B cell (primary cell): ENCODE measurements around the gene RNF149. TPM values are rescaled to one million over a fixed set of nuclear protein-coding genes. Genes with fewer than 3 reads are reported as not detected.

Experiments
- ATAC-seq: fragments of 200-7000 bp; cut with Tn5 transposase; one replicate; pipeline ENCODE4 v1.10.0; 2021; ENCODE audit warnings: low read depth, mild to moderate bottlenecking, moderate number of reproducible peaks, moderate library complexity
- CTCF ChIA-PET: fragments of 350-600 bp; sonication (Branson Sonifier 250); formaldehyde crosslinking; loops from one replicate; lab custom pipeline; 2021; ENCODE audit warnings: antibody characterized with exemption, inconsistent platforms; lab: Charles Lee
- POLR2A ChIA-PET: fragments of 350-600 bp; sonication (Branson Sonifier 250); formaldehyde crosslinking; loops from one replicate; lab custom pipeline; 2021; ENCODE audit warnings: antibody characterized with exemption; lab: Charles Lee
- DNase-seq: peaks from one replicate; pipeline ENCODE4 v3.0.0; 2013
- H2AFZ ChIP-seq: 2 replicates; pipeline ENCODE4 v1.6.1; 2012; ENCODE audit warnings: mild to moderate bottlenecking, low read depth, low read length; ENCODE audit not compliant: insufficient read depth, poor library complexity, severe bottlenecking
- H3K27ac ChIP-seq, 2 donors: 1 replicate in 1 of 2; 2 replicates in 1 of 2; pipeline ENCODE4 v1.5.1; 2012 to 2013; ENCODE audit warnings: low read length in 2 of 2, mild to moderate bottlenecking in 2 of 2, moderate library complexity in 1 of 2
- H3K27me3 ChIP-seq, 4 experiments: fragments of 200-600 bp in 1 of 4; sonication (generic) in 1 of 4; replicated peaks in 1 of 4; 1 replicate in 2 of 4; 2 replicates in 2 of 4; pipeline versions ENCODE4 v1.6.1 to v1.7.0; 2013 to 2016; ENCODE audit warnings: low read length in 3 of 4, mild to moderate bottlenecking in 2 of 4, mixed read lengths in 1 of 4, moderate library complexity in 1 of 4; ENCODE audit not compliant: insufficient read depth in 4 of 4, control insufficient read depth in 3 of 4; ENCODE audit errors: control extremely low read depth in 1 of 4
- H3K36me3 ChIP-seq, 2 experiments: replicated peaks in 1 of 2; 1 replicate in 1 of 2; 2 replicates in 1 of 2; pipeline versions ENCODE4 v1.6.1 to v1.7.1; 2013; ENCODE audit warnings: low read length in 1 of 2; ENCODE audit not compliant: insufficient read depth in 2 of 2, control insufficient read depth in 1 of 2; ENCODE audit errors: control extremely low read depth in 1 of 2, extremely low read depth in 1 of 2
- H3K4me1 ChIP-seq, 2 donors: fragments of 200-600 bp in 1 of 2; sonication (generic) in 1 of 2; 1 replicate in 1 of 2; 2 replicates in 1 of 2; pipeline versions ENCODE4 v1.5.1 to v1.6.1; 2013 to 2017; ENCODE audit warnings: low read length in 2 of 2; ENCODE audit not compliant: control insufficient read depth in 2 of 2, insufficient read depth in 2 of 2
- H3K4me2 ChIP-seq: replicated peaks from 2 replicates; pipeline ENCODE3; 2012; ENCODE audit warnings: mild to moderate bottlenecking, low read depth, low read length; ENCODE audit not compliant: poor library complexity, severe bottlenecking
- H3K4me3 ChIP-seq, 5 experiments: fragments of 200-600 bp in 1 of 5; sonication (generic) in 1 of 5; 1 replicate in 3 of 5; 2 replicates in 2 of 5; pipeline versions ENCODE4 v1.5.1 to v1.7.0; 2011 to 2016; ENCODE audit warnings: low read length in 4 of 5, mild to moderate bottlenecking in 4 of 5, low read depth in 2 of 5, control low read depth in 1 of 5, moderate library complexity in 1 of 5; ENCODE audit not compliant: insufficient read depth in 1 of 5; ENCODE audit errors: control extremely low read depth in 1 of 5, extremely low read depth in 1 of 5
- H3K79me2 ChIP-seq: fragments of 200-600 bp; sonication (generic); one replicate; pipeline ENCODE4 v1.6.0; 2016; ENCODE audit warnings: low read length; ENCODE audit not compliant: control insufficient read depth, insufficient read depth
- H3K9ac ChIP-seq: fragments of 200-600 bp; sonication (generic); 2 replicates; pipeline ENCODE4 v1.6.1; 2017; ENCODE audit warnings: mild to moderate bottlenecking, low read length, moderate library complexity
- H3K9me3 ChIP-seq, 3 donors: one replicate each; pipeline versions ENCODE4 v1.6.1 to v1.7.1; 2013; ENCODE audit warnings: low read length in 2 of 3; ENCODE audit not compliant: control insufficient read depth in 2 of 3, insufficient read depth in 1 of 3; ENCODE audit errors: control extremely low read depth in 1 of 3
- H4K20me1 ChIP-seq: 2 replicates; pipeline ENCODE4 v1.6.0; 2012; ENCODE audit warnings: mild to moderate bottlenecking, low read length; ENCODE audit not compliant: insufficient read depth, control insufficient read depth, poor library complexity, severe bottlenecking
- H3K27ac Mint-ChIP-seq: one replicate; pipeline ENCODE4 v1.8.0; 2021; ENCODE audit warnings: mixed read lengths
- H3K27me3 Mint-ChIP-seq: one replicate; pipeline ENCODE4 v1.8.0; 2021; ENCODE audit warnings: mixed read lengths
- H3K4me1 Mint-ChIP-seq: one replicate; pipeline ENCODE4 v1.8.0; 2021; ENCODE audit warnings: mixed read lengths
- H3K4me3 Mint-ChIP-seq: one replicate; pipeline ENCODE4 v1.8.0; 2021; ENCODE audit warnings: mixed read lengths
- H3K9me3 Mint-ChIP-seq: one replicate; pipeline ENCODE4 v1.8.0; 2022; ENCODE audit warnings: mixed read lengths; ENCODE audit not compliant: insufficient read depth
- CTCF ChIP-seq: fragments of 200-600 bp; IDR thresholded peaks from one replicate; pipeline ENCODE4 v1.8.0; 2022; ENCODE audit warnings: antibody characterized with exemption, mild to moderate bottlenecking
- EZH2 ChIP-seq: IDR thresholded peaks from 2 replicates; pipeline ENCODE4 v1.6.1; 2012; ENCODE audit warnings: borderline replicate concordance, low read depth, mild to moderate bottlenecking, moderate library complexity, low read length; ENCODE audit not compliant: insufficient read depth, poor library complexity, severe bottlenecking
- WGBS: methylation state at CpG from one replicate; pipeline ENCODE4 v1.1.5; 2013; ENCODE audit warnings: missing lambda C conversion rate; ENCODE audit not compliant: insufficient coverage; 5-methylcytosine and 5-hydroxymethylcytosine counted together
- intact Hi-C: fragments of 100-400 bp; cut with micrococcal nuclease; formaldehyde crosslinking; loops from one replicate; pipeline ENCODE4 v1.10.0; 2022
- polyA plus RNA-seq: library from polyadenylated mRNA; depleted of rRNA; stranded (reverse); fragments of >200 nt; gene quantifications from 2 replicates; pipeline ENCODE4 v1.2.3, GENCODE V29; 2012
- total RNA-seq, 2 donors: library from RNA; stranded (reverse); fragments of 120-200 nt in 1 of 2; gene quantifications; 1 replicate in 1 of 2; 2 replicates in 1 of 2; pipeline versions ENCODE4 v1.2.3 to v1.2.4, GENCODE V29; 2013 to 2022

Gene RNF149
- total and polyA plus RNA-seq, 2 donors (not counting 1 experiment from before 2014, with no cell fraction given): 28.2 to 71.6 TPM

GRCh38 chr2:101355401-101356054 lies 47.0 kb upstream of the RNF149 start:
- H3K27me3 ChIP-seq: no peaks in the 10 kb centered on the region
- ATAC-seq: no peak
- no peak overlapping the region for H3K4me2 ChIP-seq
- no peak for DNase-seq
- H3K4me1 ChIP-seq: no peaks in the 10 kb centered on the region
- ChIA-PET POLR2A (no interaction called here), CTCF (interaction anchor here (1.3 to 1.5 kb wide), 2 partner anchors 13 to 476 kb away, joined by 3 to 8 read pairs; no protein-coding TSS in a partner anchor)
- H3K27ac Mint-ChIP-seq: no peak overlapping the region
- H3K4me3 ChIP-seq: no peak overlapping the region
- no peaks in the 10 kb centered on the region for H3K79me2 ChIP-seq
- no peak overlapping the region for H2AFZ ChIP-seq
- no peaks in the 10 kb centered on the region for H4K20me1 ChIP-seq
- TF ChIP-seq CTCF: no peak
- no peak for TF ChIP-seq EZH2
- intact Hi-C loops: no loop called here
- H3K4me1 Mint-ChIP-seq: peaks cover 8% of the 10 kb centered on the region
- WGBS: 90% methylated on average over 8 of the region's 10 CpGs
- H3K4me3 Mint-ChIP-seq: no peak overlapping the region
- H3K9me3 Mint-ChIP-seq: no peaks in the 10 kb centered on the region
- H3K27me3 Mint-ChIP-seq: peaks cover 5% of the 10 kb centered on the region
- no peak overlapping the region for H3K9ac ChIP-seq
- H3K36me3 ChIP-seq: no peaks in the 10 kb centered on the region
- no peak overlapping the region for H3K27ac ChIP-seq
- H3K9me3 ChIP-seq: no peaks in the 10 kb centered on the region
